ENCODE data around the gene CHRNB2. TPM values are rescaled to one million over a fixed set of nuclear protein-coding genes. Genes with fewer than 3 reads are reported as not detected.
A peak's percentile ranks its signal among the peaks of the same experiment; 100 is the strongest.

Gene CHRNB2
- polyA plus RNA-seq, 1 donor (not counting 4 experiments of a cell fraction or from before 2014, with no cell fraction given) = 0.09 TPM

DNA sequence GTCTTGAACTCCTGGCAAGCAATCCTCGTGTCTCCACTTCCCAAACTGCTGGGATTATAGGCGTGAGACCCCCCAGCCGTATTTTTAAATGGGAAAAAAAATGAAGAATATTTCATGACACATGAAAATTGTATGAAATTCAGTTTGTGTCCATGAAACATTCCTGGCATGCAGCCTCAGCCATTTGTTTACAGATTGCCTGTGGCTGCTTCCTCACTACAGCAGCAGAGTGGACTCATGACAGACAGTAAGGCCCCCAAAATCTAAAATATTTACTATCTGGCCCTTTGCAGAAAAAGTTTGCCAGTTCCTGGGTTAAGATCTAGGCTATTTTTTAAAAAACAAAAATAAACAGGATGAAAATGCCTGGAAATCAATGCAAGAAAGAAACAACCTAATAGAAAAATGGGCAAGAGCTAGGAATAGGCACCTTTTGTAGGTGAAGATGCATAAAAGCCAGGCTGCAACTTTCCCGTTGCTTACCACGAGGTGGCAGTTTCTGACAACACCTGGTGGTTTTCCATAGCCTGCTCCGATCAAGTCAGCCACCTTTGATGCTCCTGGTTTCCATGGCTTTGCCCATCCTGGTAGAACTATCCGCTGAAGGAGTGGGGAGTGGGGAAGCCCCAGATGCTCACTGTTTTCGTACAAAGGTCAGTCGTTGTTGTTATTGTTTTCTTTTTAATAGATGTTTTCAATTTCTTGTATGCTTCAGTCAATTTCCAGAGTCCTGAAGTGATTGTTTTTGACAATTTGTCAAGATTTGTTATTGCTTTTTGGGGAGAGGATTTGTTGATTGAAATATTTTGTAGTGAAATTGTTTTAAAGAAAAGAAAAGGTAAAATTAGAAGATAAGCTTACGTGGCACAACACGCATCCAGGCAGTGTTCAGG lies 33.4 kb upstream of the CHRNB2 start:
- Histone ChIP-seq H3K9ac (ENCODE audit: control insufficient read depth, extremely low read depth, insufficient read depth, low read length) (no peak overlapping the region), H3K4me3 (ENCODE audit: control insufficient read depth in 2 of 3, extremely low read depth in 1 of 3, insufficient read depth in 2 of 3, low read depth in 1 of 3, low read length in 3 of 3) (no peak overlapping the region), H3K79me2 (ENCODE audit: control insufficient read depth, insufficient read depth, low read length) (no peaks in the 10 kb centered on the region), H3K4me2 (ENCODE audit: control insufficient read depth, extremely low read depth, insufficient read depth, low read depth, low read length) (no peak overlapping the region), H3K9me1 (ENCODE audit: control insufficient read depth, extremely low read depth, insufficient read depth, low read length) (no peaks in the 10 kb centered on the region), H3K27ac (ENCODE audit: control insufficient read depth, insufficient read depth, low read length) (no peak overlapping the region), H2AFZ (ENCODE audit: control insufficient read depth, low read length) (no peak overlapping the region), H3K27me3 (ENCODE audit: control insufficient read depth, extremely low read depth, insufficient read depth, low read length) (peaks cover 13% of the 10 kb centered on the region), H3K4me1 (ENCODE audit: control insufficient read depth, extremely low read depth, insufficient read depth, low read length) (no peaks in the 10 kb centered on the region), H4K20me1 (ENCODE audit: control insufficient read depth, extremely low read depth, insufficient read depth, low read length) (no peaks in the 10 kb centered on the region), H3K36me3 (ENCODE audit: control insufficient read depth in 2 of 2, extremely low read depth in 1 of 2, insufficient read depth in 2 of 2, low read length in 2 of 2) (no peaks in the 10 kb centered on the region), H3K9me3 (ENCODE audit: control insufficient read depth, low read depth, low read length) (no peaks in the 10 kb centered on the region)
- FAIRE-seq (peak; percentile 53), DNase-seq (ENCODE audit: low read depth, low spot score) (no peak)
- TF ChIP-seq, protein P1, sequence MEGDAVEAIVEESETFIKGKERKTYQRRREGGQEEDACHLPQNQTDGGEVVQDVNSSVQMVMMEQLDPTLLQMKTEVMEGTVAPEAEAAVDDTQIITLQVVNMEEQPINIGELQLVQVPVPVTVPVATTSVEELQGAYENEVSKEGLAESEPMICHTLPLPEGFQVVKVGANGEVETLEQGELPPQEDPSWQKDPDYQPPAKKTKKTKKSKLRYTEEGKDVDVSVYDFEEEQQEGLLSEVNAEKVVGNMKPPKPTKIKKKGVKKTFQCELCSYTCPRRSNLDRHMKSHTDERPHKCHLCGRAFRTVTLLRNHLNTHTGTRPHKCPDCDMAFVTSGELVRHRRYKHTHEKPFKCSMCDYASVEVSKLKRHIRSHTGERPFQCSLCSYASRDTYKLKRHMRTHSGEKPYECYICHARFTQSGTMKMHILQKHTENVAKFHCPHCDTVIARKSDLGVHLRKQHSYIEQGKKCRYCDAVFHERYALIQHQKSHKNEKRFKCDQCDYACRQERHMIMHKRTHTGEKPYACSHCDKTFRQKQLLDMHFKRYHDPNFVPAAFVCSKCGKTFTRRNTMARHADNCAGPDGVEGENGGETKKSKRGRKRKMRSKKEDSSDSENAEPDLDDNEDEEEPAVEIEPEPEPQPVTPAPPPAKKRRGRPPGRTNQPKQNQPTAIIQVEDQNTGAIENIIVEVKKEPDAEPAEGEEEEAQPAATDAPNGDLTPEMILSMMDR (optimal IDR thresholded peaks at IDR 0.05 in 1 of 3, IDR thresholded peaks at IDR 0.05 in 1 of 3, conservative IDR thresholded peaks at IDR 0.05 in 1 of 3; ENCODE audit: extremely low read depth in 1 of 3, insufficient read depth in 2 of 3, low read length in 3 of 3) = peak; percentile 80 to 87 (median 85)
- no peak for TF ChIP-seq EZH2 (IDR thresholded peaks at IDR 0.05; ENCODE audit: low read length)
- dilution Hi-C loops (cut with MboI; ENCODE audit: extremely low pct_ligation_motif_present, low sequenced_read_pairs) = no loop called here

DNA sequence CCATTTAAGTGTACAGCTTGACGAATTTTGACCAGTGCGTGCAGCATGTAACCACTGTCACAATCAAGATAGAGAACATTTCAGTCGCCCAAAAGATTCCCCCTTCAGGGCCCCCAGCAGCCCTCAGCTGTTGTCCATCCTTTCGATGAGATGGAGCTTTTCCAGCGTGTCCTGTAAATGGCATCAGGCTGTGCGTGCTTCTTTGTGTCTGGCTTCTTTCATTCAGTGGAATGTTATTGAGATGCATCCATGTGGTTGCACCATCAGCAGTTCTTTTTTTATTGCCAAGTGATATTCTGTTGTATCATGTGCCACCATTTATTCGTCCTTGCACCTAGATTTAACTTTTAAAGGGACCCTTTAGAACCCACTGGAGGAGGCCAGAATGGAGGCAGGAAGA lies 31.0 kb upstream of the CHRNB2 start:
- H3K36me3 ChIP-seq (ENCODE audit: control insufficient read depth in 2 of 2, extremely low read depth in 1 of 2, insufficient read depth in 2 of 2, low read length in 2 of 2) = no peaks in the 10 kb centered on the region
- FAIRE-seq = no peak
- no peaks in the 10 kb centered on the region for H3K4me1 ChIP-seq (ENCODE audit: control insufficient read depth, extremely low read depth, insufficient read depth, low read length)

More for the DNA sequence above, 31.0 kb upstream of the CHRNB2 start:
- Histone ChIP-seq H3K9ac (ENCODE audit: control insufficient read depth, extremely low read depth, insufficient read depth, low read length) (no peak overlapping the region), H2AFZ (ENCODE audit: control insufficient read depth, low read length) (no peak overlapping the region), H3K4me2 (ENCODE audit: control insufficient read depth, extremely low read depth, insufficient read depth, low read depth, low read length) (no peak overlapping the region), H3K79me2 (ENCODE audit: control insufficient read depth, insufficient read depth, low read length) (no peaks in the 10 kb centered on the region), H3K9me1 (ENCODE audit: control insufficient read depth, extremely low read depth, insufficient read depth, low read length) (no peaks in the 10 kb centered on the region), H3K9me3 (ENCODE audit: control insufficient read depth, low read depth, low read length) (no peaks in the 10 kb centered on the region), H4K20me1 (ENCODE audit: control insufficient read depth, extremely low read depth, insufficient read depth, low read length) (no peaks in the 10 kb centered on the region), H3K27ac (ENCODE audit: control insufficient read depth, insufficient read depth, low read length) (no peak overlapping the region), H3K4me3 (ENCODE audit: control insufficient read depth in 2 of 3, extremely low read depth in 1 of 3, insufficient read depth in 2 of 3, low read depth in 1 of 3, low read length in 3 of 3) (no peak overlapping the region), H3K27me3 (ENCODE audit: control insufficient read depth, extremely low read depth, insufficient read depth, low read length) (peaks cover 20% of the 10 kb centered on the region)
- TF ChIP-seq, protein P1 (optimal IDR thresholded peaks at IDR 0.05 in 1 of 3, IDR thresholded peaks at IDR 0.05 in 1 of 3, conservative IDR thresholded peaks at IDR 0.05 in 1 of 3; ENCODE audit: extremely low read depth in 1 of 3, insufficient read depth in 2 of 3, low read length in 3 of 3) = no peak
- dilution Hi-C loops (cut with MboI; ENCODE audit: extremely low pct_ligation_motif_present, low sequenced_read_pairs) = no loop called here
- DNase-seq (ENCODE audit: low read depth, low spot score) = no peak
